Measurements from ENCODE around the gene EBF4. TPM values are rescaled to one million over a fixed set of nuclear protein-coding genes. Genes with fewer than 3 reads are reported as not detected.

Gene EBF4
- total RNA-seq, 4 donors from 2014 or later = 0.36 to 1.5 (median 1.1) TPM; not detected in 1

DNA sequence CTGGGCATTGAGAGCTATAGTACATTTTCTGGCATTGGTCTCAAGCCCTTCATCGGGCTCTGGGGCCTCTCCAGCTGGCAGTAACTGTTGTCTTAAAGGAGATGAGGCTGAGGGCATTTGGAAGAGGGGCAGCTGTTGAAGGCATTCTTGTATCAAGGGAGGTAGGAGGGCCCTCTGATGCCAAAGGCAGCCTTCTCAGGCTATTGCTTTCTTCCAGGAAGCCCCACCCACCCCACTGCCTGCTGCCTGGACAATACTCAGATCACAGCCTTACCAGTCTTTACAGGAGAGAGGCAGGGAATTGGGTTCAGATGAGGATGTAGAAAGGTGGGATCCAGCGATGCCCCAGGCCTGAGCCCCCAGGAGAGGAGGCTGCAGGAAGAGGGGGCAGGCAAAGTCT is 61.8 kb downstream of the EBF4 start:
- no peak for TF ChIP-seq POLR2A (IDR thresholded peaks at IDR 0.05)
- TF ChIP-seq, protein P1, sequence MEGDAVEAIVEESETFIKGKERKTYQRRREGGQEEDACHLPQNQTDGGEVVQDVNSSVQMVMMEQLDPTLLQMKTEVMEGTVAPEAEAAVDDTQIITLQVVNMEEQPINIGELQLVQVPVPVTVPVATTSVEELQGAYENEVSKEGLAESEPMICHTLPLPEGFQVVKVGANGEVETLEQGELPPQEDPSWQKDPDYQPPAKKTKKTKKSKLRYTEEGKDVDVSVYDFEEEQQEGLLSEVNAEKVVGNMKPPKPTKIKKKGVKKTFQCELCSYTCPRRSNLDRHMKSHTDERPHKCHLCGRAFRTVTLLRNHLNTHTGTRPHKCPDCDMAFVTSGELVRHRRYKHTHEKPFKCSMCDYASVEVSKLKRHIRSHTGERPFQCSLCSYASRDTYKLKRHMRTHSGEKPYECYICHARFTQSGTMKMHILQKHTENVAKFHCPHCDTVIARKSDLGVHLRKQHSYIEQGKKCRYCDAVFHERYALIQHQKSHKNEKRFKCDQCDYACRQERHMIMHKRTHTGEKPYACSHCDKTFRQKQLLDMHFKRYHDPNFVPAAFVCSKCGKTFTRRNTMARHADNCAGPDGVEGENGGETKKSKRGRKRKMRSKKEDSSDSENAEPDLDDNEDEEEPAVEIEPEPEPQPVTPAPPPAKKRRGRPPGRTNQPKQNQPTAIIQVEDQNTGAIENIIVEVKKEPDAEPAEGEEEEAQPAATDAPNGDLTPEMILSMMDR (IDR thresholded peaks at IDR 0.05 in 4 of 5, conservative IDR thresholded peaks at IDR 0.05 in 1 of 5) = no peak
- H3K27ac ChIP-seq = no peak overlapping the region
- no peaks in the 10 kb centered on the region for H3K9me3 ChIP-seq
- in situ Hi-C loops (cut with MboI; ENCODE audit: low sequenced_read_pairs in 4 of 4) (no loop called here), intact Hi-C loops (cut with DNase I; ENCODE audit: low total_unique reads) (no loop called here)
- peaks cover 15 to 20% of the 10 kb centered on the region in 2 donors for H3K4me1 ChIP-seq
- H3K4me3 ChIP-seq = no peak overlapping the region
- H3K27me3 ChIP-seq = peaks cover 62 to 74% (median 73%) of the 10 kb centered on the region in 3 donors
- no peaks in the 10 kb centered on the region for H3K36me3 ChIP-seq
- DNase-seq = no peak
- no peak for ATAC-seq

DNA sequence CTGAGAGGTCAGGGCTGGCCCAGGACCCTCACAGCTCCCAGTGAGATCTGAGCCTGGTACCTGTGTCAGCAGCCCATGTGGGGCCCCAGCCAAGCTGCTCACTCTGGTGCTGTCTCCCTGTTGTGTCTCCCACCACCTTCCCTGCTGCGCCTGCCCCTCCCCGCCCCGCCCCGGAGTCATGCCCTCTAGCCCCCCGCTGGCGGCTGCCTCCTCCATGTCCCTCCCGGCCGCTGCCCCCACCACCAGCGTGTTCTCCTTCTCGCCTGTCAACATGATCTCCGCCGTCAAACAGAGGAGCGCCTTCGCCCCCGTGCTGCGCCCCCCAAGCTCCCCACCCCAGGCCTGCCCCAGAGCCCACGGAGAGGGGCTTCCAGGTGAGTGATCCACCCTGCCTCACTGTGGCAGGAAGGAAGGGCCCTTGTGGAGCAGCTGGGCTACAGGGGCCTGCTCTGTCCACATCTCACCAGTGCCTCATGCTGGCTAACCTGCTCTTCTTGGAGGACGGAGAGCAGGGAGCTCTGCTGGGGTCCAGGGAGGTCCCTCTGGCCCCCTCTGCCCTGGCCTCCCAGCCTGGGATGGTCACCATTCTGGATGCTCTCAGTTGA is 63.0 kb downstream of the EBF4 start:
- in situ Hi-C loops (cut with MboI; ENCODE audit: low sequenced_read_pairs in 4 of 4) = no loop called here

DNA sequence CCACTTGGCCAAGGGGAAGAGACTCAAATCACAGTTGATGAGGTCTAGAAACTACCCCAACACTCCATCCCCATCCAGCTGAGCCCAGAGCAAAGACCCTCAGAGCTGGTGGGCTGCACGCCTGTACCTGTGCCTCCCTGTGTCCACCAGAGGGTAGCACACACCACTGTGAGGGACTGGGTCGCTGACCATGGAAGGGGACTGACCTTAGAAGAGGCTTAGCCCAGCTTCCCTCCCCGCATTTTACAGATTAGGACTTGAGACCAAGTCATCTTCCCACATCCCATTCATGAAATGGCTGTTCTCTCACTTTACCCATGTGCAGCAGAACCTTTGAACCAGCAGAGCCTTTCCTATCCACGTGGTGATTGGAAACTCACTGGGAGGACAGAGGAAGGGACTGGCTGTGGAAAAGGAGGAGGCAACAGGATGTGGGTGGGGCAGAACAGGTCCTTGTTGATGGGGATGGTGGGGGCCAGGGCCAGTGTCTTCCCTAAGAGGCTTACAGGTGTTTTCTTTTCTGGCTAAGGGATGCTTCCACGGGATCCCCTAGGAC is 63.6 kb downstream of the EBF4 start:
- in situ Hi-C loops (cut with MboI; ENCODE audit: low sequenced_read_pairs in 4 of 4) = no loop called here
- Histone ChIP-seq H3K27ac (no peak overlapping the region), H3K4me1 (peaks cover 9 to 17% of the 10 kb centered on the region in 2 donors), H3K4me3 (no peak overlapping the region), H3K27me3 (peaks cover 50 to 59% (median 56%) of the 10 kb centered on the region in 3 donors), H3K9me3 (no peaks in the 10 kb centered on the region), H3K36me3 (no peaks in the 10 kb centered on the region)
- DNase-seq (no peak), ATAC-seq (no peak)
- TF ChIP-seq POLR2A (IDR thresholded peaks at IDR 0.05) = no peak
- TF ChIP-seq, protein P1 (IDR thresholded peaks at IDR 0.05 in 4 of 5, conservative IDR thresholded peaks at IDR 0.05 in 1 of 5) = no peak
- intact Hi-C loops (cut with DNase I; ENCODE audit: low total_unique reads) = no loop called here

More for the DNA sequence above, 63.0 kb downstream of the EBF4 start:
- Histone ChIP-seq H3K27ac (no peak overlapping the region), H3K27me3 (peaks cover 55 to 64% (median 62%) of the 10 kb centered on the region in 3 donors), H3K9me3 (no peaks in the 10 kb centered on the region), H3K4me1 (peaks cover 15 to 20% of the 10 kb centered on the region in 2 donors), H3K4me3 (no peak overlapping the region), H3K36me3 (no peaks in the 10 kb centered on the region)
- no peak for TF ChIP-seq POLR2A (IDR thresholded peaks at IDR 0.05)
- TF ChIP-seq, protein P1 (IDR thresholded peaks at IDR 0.05 in 4 of 5, conservative IDR thresholded peaks at IDR 0.05 in 1 of 5) = no peak
- intact Hi-C loops (cut with DNase I; ENCODE audit: low total_unique reads) = no loop called here
- DNase-seq = no peak
- no peak for ATAC-seq

DNA sequence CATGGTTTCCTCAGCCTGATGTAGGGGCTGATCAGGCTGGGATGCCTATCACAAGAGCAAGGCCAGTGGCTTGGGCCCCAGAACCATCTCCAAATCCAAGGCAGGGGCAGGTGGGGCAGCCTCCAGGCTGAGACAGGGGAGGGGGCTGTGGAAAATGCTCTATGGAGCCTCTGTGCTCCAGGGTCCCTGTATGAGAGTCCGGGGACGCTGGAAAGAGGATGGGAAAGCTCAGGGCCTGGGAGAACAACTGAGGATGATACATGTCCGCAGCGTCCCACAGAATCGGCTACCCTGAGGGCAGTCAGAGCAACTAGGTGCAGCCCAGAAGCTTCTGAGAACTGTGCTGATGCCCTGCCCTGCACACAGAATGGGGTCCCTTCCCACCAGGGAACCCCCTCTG is 64.4 kb downstream of the EBF4 start:
- TF ChIP-seq POLR2A (IDR thresholded peaks at IDR 0.05) = no peak
- TF ChIP-seq, protein P1 (IDR thresholded peaks at IDR 0.05 in 4 of 5, conservative IDR thresholded peaks at IDR 0.05 in 1 of 5) = no peak
- no peaks in the 10 kb centered on the region for H3K36me3 ChIP-seq
- H3K4me3 ChIP-seq = no peak overlapping the region
- no peak for ATAC-seq
- peaks cover 8 to 14% of the 10 kb centered on the region in 2 donors for H3K4me1 ChIP-seq
- no peak overlapping the region for H3K27ac ChIP-seq
- intact Hi-C loops (cut with DNase I; ENCODE audit: low total_unique reads) = no loop called here
- no peaks in the 10 kb centered on the region for H3K9me3 ChIP-seq
- DNase-seq = no peak
- in situ Hi-C loops (cut with MboI; ENCODE audit: low sequenced_read_pairs in 4 of 4) = no loop called here
- peaks cover 46 to 52% (median 50%) of the 10 kb centered on the region in 3 donors for H3K27me3 ChIP-seq
